Activated naive CD8-positive, alpha-beta T cell treated with anti-CD3 and anti-CD28 coated beads, Interleukin-2, amount 50 U/mL, for 16 hours (primary cell): ENCODE results near the gene GBP5.
"Not testable (repeated sequence)": the region's sequence is repeated elsewhere in the genome, so short reads cannot be mapped to it uniquely, and the experiment has no call there.

ENCODE experiments used
- DNase-seq: peaks from one replicate; pipeline ENCODE4 v3.0.0-alpha.2; 2020; ENCODE audit warnings: low read depth, low spot score

The GBP5 gene

GRCh38 chr1:89272269-89273041 lies at the start of gene GBP5:
GBP5 (minus strand) TSS chr1:89272860; CDS start chr1:89269555, 3,305 bp downstream.
- DNase-seq = peak; percentile 54

GRCh38 chr1:89322402-89322801 lies 49.7 kb upstream of the GBP5 start:
- DNase-seq = no peak

- no peak for DNase-seq
These were observed 39.9 kb upstream of the GBP5 start for GRCh38 chr1:89312572-89312971.

GRCh38 chr1:89311757-89312156 lies 39.1 kb upstream of the GBP5 start:
- no peak for DNase-seq

- DNase-seq = no peak
These were observed 38.3 kb upstream of the GBP5 start for GRCh38 chr1:89310976-89311375.

- DNase-seq = no peak
These were observed 37.8 kb upstream of the GBP5 start for GRCh38 chr1:89310505-89310904.

GRCh38 chr1:89309828-89310227 lies 37.2 kb upstream of the GBP5 start:
- DNase-seq = no peak

- no peak for DNase-seq
These were observed 33.6 kb upstream of the GBP5 start for GRCh38 chr1:89306273-89306672.

GRCh38 chr1:89305493-89305892 lies 32.8 kb upstream of the GBP5 start:
- DNase-seq = no peak

GRCh38 chr1:89304572-89305230 lies 32.0 kb upstream of the GBP5 start:
- no peak for DNase-seq

- DNase-seq = no peak
These were observed 30.2 kb upstream of the GBP5 start for GRCh38 chr1:89302697-89303332.

GRCh38 chr1:89299739-89300463 lies 27.2 kb upstream of the GBP5 start:
- not testable (repeated sequence) for DNase-seq

GRCh38 chr1:89298461-89298860 lies 25.8 kb upstream of the GBP5 start:
- no peak for DNase-seq

GRCh38 chr1:89295187-89295586 lies 22.5 kb upstream of the GBP5 start:
- no peak for DNase-seq

- no peak for DNase-seq
These were observed 18.6 kb upstream of the GBP5 start for GRCh38 chr1:89291276-89291675.

GRCh38 chr1:89288051-89288340 lies 15.3 kb upstream of the GBP5 start:
- no peak for DNase-seq

- DNase-seq = no peak
These were observed 14.8 kb upstream of the GBP5 start for GRCh38 chr1:89287181-89288050.

GRCh38 chr1:89286549-89287180 lies 14.0 kb upstream of the GBP5 start:
- DNase-seq = no peak

GRCh38 chr1:89285745-89286380 lies 13.2 kb upstream of the GBP5 start:
- no peak for DNase-seq

GRCh38 chr1:89284078-89284763 lies 11.6 kb upstream of the GBP5 start:
- DNase-seq = not testable (repeated sequence)
